ENCODE data around the gene MDFIC2. TPM values are rescaled to one million over a fixed set of nuclear protein-coding genes. Genes with fewer than 3 reads are reported as not detected.
A peak's percentile ranks its signal among the peaks of the same experiment; 100 is the strongest.

Gene MDFIC2
- total and polyA plus RNA-seq, 8 donors = not detected

DNA sequence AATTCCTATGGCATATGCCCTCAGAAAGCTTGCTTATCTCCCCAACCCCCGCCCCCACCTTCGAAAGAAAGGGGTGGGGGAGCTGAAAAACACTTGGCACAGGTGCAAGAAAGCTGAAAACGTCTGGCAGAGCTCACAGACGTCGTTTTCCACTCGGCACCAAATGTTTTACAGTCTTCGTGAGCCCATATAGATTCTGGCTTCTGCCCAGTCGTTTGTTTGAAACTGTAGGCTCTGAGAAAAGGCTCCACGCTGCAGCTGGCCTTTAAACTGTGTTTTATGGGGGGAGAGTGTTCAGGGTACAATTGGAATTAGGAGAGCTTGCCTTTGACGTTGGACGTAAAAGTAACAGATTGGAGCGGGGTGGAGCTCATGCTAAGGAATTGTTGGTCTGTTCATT lies 130.3 kb downstream of the MDFIC2 start:
- intact Hi-C loops (cut with DNase I; ENCODE audit: low total_unique reads) = no loop called here
- no peaks in the 10 kb centered on the region for H3K9me3 ChIP-seq
- WGBS, 5 donors = 23 to 38% (median 29%) methylated on average over 12 of the region's 12 CpGs
- H3K4me1 ChIP-seq = peaks cover 0 to 9% (median 3%) of the 10 kb centered on the region in 4 donors
- no peak overlapping the region for H3K4me3 ChIP-seq
- TF ChIP-seq, protein P1, sequence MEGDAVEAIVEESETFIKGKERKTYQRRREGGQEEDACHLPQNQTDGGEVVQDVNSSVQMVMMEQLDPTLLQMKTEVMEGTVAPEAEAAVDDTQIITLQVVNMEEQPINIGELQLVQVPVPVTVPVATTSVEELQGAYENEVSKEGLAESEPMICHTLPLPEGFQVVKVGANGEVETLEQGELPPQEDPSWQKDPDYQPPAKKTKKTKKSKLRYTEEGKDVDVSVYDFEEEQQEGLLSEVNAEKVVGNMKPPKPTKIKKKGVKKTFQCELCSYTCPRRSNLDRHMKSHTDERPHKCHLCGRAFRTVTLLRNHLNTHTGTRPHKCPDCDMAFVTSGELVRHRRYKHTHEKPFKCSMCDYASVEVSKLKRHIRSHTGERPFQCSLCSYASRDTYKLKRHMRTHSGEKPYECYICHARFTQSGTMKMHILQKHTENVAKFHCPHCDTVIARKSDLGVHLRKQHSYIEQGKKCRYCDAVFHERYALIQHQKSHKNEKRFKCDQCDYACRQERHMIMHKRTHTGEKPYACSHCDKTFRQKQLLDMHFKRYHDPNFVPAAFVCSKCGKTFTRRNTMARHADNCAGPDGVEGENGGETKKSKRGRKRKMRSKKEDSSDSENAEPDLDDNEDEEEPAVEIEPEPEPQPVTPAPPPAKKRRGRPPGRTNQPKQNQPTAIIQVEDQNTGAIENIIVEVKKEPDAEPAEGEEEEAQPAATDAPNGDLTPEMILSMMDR (IDR thresholded peaks at IDR 0.05) = no peak
- TF ChIP-seq POLR2AphosphoS5 (IDR thresholded peaks at IDR 0.05) = no peak
- H3K27ac ChIP-seq = no peak overlapping the region
- H3K36me3 ChIP-seq = no peaks in the 10 kb centered on the region
- DNase-seq = peak in 1 of 2 donors; percentile 32
- peaks cover 0 to 13% (median 0%) of the 10 kb centered on the region in 3 donors for H3K27me3 ChIP-seq

DNA sequence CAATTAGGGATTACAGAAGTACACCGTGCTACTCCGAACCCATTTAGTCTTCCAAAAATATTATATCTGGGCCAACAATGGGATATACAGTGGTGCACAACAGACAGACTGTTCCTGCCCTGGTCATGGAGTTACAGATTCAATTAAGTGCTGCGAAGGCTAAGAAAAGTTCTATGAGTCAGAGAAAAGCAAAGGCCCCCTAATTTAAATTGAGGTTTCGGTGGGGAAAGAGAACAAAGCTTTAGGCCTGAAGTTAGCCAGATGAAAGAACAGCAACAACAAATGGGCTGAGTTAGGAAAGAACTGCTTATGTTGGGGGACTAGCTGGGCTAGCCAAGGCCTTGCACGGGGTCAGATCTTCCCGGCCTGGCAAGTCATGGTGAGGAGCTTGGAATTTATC lies 131.8 kb downstream of the MDFIC2 start:
- Histone ChIP-seq H3K4me1 (peaks cover 0 to 9% (median 3%) of the 10 kb centered on the region in 4 donors), H3K27me3 (peaks cover 0 to 13% (median 0%) of the 10 kb centered on the region in 3 donors), H3K9me3 (no peaks in the 10 kb centered on the region), H3K4me3 (no peak overlapping the region), H3K36me3 (no peaks in the 10 kb centered on the region), H3K27ac (no peak overlapping the region)
- no peak for DNase-seq
- intact Hi-C loops (cut with DNase I; ENCODE audit: low total_unique reads) = no loop called here
- 74 to 95% (median 91%) methylated on average over 6 of the region's 6 CpGs for WGBS, 5 donors
- no peak for TF ChIP-seq EP300 (IDR thresholded peaks at IDR 0.05)

DNA sequence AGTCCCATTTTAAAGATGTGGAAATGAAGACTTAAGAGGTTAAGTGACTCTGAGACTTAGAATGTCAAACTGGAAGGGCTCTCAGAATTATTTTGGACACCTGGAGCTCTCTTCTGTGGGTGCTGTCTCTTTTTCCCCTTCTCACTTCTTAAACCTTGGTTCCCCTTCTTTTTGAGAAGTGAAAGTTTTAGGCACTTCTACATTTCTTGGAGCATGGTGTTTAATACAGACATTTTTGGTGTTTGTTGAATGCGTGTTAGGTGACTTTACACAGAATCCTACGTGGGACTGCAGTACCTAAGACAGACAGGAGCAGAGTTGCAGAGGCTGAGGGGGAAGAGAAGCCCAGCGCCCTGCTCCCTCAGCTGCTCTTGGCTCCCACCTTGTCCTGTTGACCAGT lies 133.3 kb downstream of the MDFIC2 start:
- intact Hi-C loops (cut with DNase I; ENCODE audit: low total_unique reads) = no loop called here
- Histone ChIP-seq H3K4me3 (no peak overlapping the region), H3K27ac (no peak overlapping the region), H3K36me3 (no peaks in the 10 kb centered on the region), H3K4me1 (peaks cover 0 to 9% (median 3%) of the 10 kb centered on the region in 4 donors), H3K27me3 (peaks cover 0 to 13% (median 0%) of the 10 kb centered on the region in 3 donors), H3K9me3 (no peaks in the 10 kb centered on the region)
- WGBS, 5 donors = 83 to 91% (median 87%) methylated on average over 3 of the region's 3 CpGs
- DNase-seq = no peak
- no peak for TF ChIP-seq POLR2A (IDR thresholded peaks at IDR 0.05)
- no peak for TF ChIP-seq POLR2AphosphoS5 (IDR thresholded peaks at IDR 0.05)
- TF ChIP-seq, protein P1 (IDR thresholded peaks at IDR 0.05) = no peak
- no peak for TF ChIP-seq EP300 (IDR thresholded peaks at IDR 0.05)

DNA sequence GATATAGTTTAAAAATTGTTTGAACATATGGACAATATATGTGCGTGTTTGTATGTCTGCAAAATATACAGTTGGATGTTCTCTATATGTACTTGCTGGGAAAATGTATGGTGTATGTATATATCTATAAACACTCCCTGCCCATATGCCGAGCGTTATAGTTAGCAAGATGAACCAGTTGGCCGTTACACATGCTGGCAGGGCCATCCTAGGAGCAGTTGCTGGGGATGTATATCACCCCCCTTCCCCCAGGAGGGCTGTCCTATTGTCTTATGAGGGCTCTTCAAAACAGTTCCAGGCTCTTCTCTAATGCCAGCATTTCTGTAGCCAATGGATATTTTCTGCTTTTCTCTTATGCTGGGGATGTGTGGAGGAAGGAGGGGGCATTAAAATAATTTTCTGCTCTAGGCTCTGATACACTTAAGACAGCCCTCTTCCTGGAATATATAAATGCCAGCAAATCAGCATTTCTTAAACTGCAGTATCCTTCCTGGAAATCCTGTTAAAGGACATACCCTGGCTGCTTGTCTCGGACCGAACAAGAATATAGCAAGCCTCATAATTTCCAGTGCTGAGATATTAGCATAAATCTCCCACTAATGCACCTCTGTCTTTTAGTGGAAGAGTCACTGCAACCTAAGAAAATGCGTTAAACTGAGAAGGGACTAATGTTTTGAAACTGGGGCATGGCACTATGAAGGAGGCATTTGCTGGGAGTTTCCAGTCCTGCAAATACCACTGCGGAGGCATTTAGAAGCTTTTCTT lies 134.4 kb downstream of the MDFIC2 start:
- Histone ChIP-seq H3K27ac (no peak overlapping the region), H3K4me1 (peaks cover 0 to 9% (median 3%) of the 10 kb centered on the region in 4 donors), H3K36me3 (no peaks in the 10 kb centered on the region), H3K27me3 (peaks cover 0 to 7% (median 0%) of the 10 kb centered on the region in 3 donors), H3K4me3 (no peak overlapping the region), H3K9me3 (no peaks in the 10 kb centered on the region)
- TF ChIP-seq, protein P1 (IDR thresholded peaks at IDR 0.05) = no peak
- TF ChIP-seq POLR2AphosphoS5 (IDR thresholded peaks at IDR 0.05) (no peak), POLR2A (IDR thresholded peaks at IDR 0.05) (no peak), EP300 (IDR thresholded peaks at IDR 0.05) (no peak)
- WGBS, 5 donors = 71 to 89% (median 82%) methylated on average over 8 of the region's 8 CpGs
- intact Hi-C loops (cut with DNase I; ENCODE audit: low total_unique reads) = no loop called here
- no peak for DNase-seq

DNA sequence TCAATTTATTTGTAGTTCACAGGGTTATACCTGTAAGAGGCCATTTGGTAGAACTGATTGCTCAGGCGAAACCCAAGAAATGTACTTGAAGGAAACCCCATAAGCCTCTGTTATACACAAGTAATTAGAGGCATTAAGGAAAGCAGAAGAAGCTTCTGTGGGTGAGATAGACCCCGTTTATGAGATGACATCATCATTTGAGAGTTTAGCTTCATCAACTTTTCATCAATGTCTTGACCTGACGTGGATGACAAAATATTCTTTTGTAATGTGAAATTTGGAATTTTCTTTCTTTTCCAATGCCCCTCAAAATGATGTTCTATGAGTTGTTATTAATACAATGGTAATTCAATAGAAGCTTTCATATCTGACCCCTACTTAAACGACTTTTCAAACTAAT lies 136.2 kb downstream of the MDFIC2 start:
- 70 to 79% (median 75%) methylated on average over 4 of the region's 4 CpGs for WGBS, 5 donors
- no peak overlapping the region for H3K4me3 ChIP-seq
- H3K9me3 ChIP-seq = no peaks in the 10 kb centered on the region
- H3K27ac ChIP-seq = no peak overlapping the region
- no peak for DNase-seq
- H3K27me3 ChIP-seq = no peaks in the 10 kb centered on the region
- TF ChIP-seq POLR2A (IDR thresholded peaks at IDR 0.05) (no peak), POLR2AphosphoS5 (IDR thresholded peaks at IDR 0.05) (no peak), EP300 (IDR thresholded peaks at IDR 0.05) (no peak)
- TF ChIP-seq, protein P1 (IDR thresholded peaks at IDR 0.05) = no peak
- intact Hi-C loops (cut with DNase I; ENCODE audit: low total_unique reads) = no loop called here
- peaks cover 0 to 6% (median 2%) of the 10 kb centered on the region in 4 donors for H3K4me1 ChIP-seq
- no peaks in the 10 kb centered on the region for H3K36me3 ChIP-seq
